Measurements from ENCODE around the gene CYP4Z1.
"Not testable (repeated sequence)": the region's sequence is repeated elsewhere in the genome, so short reads cannot be mapped to it uniquely, and the experiment has no call there.

The CYP4Z1 gene

GRCh38 chr1:47128221-47128620, 61.2 kb downstream of the CYP4Z1 start:
- no peak for DNase-seq (ENCODE audit: low read depth)

DNA sequence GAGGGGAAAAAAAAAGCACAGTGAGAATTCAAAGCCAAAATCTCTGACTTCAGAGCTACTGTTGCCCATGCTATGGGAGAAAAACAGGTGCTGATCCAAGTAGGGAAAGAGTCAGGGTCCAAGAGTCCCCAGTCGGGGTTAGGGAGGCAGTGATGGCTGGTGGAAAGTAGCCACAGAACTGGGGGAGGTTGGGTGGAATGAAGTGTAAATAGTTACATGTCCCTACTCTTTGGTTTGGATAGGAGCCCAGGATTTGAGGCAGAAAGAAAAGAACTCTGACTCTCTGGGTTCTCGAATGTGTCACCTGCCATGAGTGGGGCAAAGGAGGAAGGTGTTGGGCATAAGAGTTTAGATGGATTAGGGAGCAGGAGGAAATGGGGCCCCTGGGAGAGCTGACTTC, 61.8 kb downstream of the CYP4Z1 start:
- DNase-seq (ENCODE audit: low read depth), result not testable (repeated sequence)

DNA sequence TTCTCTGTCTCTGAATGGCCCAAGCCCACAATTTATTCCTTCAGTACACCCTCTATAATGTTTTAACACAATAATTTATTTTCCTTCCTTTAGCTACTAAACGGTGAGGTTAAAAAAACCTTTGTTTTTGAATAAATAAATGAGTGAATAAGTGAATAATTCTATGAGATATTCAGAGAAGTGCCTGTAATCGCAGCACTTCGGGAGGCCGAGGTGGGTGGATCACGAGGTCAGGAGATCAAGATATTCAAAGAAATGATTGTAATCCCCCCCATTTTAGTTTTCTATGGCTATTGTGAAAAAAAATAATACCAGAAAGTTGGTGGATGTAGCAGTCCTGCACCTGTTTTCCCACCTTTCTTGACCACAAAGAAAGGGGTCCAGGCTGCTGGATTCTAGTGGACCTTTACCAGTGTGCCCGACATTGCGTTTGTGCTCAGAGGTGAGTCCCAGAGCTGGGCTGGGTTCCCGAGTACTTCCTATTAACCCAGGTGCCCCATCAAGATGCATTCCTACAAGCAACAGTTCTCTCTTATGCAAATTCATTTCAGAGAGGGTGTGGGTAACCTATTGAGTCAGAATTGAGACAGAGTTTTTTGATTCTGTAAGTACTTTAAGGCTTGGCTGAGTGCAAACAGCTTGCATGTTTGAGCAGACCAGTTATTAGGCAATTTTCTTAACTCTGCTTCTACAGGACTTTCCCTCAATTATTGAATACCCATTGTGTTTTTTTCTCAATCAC, 62.6 kb downstream of the CYP4Z1 start:
- not testable (repeated sequence) for DNase-seq (ENCODE audit: low read depth)

DNA sequence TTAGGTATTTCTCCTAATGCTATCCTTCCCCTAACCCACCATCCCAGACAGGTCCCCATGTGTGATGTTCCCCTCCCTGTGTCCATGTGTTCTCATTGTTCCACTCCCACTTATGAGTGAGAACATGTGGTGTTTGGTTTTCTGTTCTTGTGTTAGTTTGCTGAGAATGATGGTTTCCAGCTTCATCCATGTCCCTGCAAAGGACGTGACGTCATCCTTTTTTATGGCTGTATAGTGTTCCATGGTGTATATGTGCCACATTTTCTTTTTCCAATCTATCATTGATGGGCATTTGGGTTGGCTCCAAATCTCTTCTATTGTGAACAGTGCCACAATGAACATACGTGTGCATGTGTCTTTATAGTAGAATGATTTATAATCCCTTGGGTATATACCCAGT, 65.6 kb downstream of the CYP4Z1 start:
- not testable (repeated sequence) for DNase-seq (ENCODE audit: low read depth)

DNA sequence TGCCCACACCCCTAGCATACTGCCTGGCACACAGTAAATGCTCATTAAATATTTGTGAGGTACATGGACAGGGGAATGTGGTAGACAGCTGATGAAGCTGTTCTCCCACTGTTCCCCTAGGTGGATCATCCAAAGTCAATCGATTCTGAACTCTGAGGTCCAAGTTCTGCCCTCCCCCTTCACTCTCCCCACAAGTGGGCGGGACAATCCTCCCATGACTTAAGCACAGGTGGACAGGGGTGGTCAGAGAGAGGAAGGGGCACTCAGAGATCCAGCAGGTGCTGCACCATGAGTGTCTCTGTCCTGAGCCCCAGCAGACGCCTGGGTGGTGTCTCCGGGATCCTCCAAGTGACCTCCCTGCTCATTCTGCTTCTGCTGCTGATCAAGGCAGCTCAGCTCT, 70.2 kb downstream of the CYP4Z1 start, which contains the start of gene CYP4A22:
CYP4A22 (plus strand) TSS at position 244 of the 400 bp plus-strand sequence; CDS start at position 289, 45 bp downstream.
- no peak for DNase-seq (ENCODE audit: low read depth)

DNA sequence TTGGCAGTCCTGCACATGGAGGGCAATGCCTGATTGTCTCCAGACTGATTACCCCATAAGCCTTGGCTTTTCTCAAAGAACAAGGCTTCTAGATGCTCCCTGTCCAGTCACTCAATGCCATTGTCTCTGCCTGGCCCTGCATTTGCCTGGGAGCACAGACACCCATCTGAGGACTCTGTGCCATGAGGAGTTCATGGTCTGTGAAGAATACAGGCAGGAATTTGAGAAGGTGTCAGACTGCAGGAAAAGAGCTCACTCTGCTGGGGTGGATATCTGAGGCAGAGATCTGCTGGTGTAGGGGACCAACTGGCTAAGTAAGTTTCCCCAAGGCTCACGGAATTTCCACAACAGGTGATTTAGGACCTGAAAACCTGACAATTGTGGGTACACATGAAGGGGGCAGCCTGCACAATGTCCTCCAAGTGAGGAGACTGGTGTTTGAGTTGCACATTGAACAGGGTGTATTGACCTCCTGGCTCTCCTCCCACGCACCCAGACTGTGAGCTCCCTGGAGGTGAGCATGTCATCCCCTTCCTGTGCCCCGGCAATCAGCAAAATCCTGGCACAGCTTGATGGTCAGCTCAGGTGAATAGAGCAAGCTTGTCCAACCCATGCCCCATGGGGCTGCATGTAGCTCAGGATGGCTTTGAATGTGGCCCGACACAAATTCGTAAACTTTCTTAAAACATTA, 71.0 kb downstream of the CYP4Z1 start:
- no peak for DNase-seq (ENCODE audit: low read depth)

- DNase-seq (ENCODE audit: low read depth), result not testable (repeated sequence)
Measured at GRCh38 chr1:47140358-47140757, 73.3 kb downstream of the CYP4Z1 start.

- DNase-seq (ENCODE audit: low read depth), result not testable (repeated sequence)
Measured at GRCh38 chr1:47143654-47144053, 76.6 kb downstream of the CYP4Z1 start.

DNA sequence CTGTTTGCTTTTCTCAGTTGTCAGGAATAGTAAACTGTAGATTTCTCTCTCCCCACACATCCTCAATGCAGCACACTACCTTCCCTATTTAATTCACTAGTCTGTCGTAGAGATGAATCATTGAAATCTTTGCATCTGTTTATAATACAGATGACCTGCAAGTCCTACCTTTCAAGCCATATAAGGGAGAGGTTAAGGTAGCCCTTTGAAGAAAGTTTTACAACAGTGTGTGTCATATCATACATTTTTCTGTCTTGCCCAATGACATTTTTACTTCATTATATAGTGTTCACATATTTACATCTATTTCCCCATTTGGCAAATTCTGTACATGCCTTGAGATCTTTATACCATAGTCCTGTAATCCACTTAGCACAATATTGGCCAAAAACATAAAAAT, 79.5 kb downstream of the CYP4Z1 start:
- DNase-seq (ENCODE audit: low read depth), result not testable (repeated sequence)

DNA sequence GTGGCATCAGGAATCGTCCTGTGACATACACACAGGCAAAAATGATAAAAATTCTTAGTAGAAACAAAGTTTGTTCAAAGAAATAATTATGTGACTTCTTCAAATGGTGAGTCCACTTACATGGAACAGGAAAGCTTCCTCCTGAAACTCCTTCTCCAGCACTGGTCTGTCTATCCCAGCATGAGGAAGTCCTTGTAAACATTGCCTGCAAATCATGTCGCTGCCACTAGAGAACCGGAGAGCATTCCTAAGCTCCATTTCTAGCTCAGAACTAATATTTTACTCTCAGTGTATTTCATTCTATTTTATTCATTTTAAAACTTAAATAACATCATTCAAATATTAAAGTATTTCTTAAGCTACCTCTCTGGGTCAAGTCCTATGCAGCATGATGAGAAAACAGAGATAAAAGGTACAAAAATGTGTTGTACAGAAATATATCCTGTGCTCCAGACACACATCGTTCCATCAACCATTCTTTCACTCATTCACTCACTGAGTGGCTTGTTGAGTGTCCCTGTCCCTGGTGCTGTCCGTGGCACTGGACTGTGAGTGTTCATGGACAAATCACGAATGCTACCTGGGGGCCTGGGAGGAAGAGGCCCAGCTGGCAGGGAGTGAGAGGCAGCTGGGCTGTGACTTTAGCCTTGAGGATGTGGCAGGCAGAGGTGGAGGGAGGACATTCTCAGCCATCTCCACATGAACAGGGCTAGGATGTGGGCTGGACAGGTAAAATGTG, 80.2 kb downstream of the CYP4Z1 start:
- DNase-seq (ENCODE audit: low read depth), result no peak

DNA sequence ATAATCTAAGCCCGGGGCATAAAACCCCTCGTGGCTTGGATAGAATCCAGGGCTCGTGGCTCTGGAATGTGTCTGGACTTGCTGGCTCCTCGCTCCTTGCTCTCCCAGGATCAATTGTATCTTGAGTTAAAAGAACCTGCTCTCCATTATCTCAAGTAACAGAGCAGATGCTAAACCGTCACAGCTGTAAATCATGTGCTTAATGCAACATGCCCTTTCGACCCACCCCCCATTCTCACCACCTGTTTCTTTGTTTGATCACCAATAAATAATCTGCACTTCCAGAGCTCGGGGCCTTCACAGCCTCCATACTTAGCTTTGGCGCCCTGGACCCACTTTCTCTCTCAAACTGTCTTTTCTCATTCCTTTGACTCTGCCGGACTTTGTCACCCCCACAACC, 82.1 kb downstream of the CYP4Z1 start:
- DNase-seq (ENCODE audit: low read depth), result not testable (repeated sequence)

DNA sequence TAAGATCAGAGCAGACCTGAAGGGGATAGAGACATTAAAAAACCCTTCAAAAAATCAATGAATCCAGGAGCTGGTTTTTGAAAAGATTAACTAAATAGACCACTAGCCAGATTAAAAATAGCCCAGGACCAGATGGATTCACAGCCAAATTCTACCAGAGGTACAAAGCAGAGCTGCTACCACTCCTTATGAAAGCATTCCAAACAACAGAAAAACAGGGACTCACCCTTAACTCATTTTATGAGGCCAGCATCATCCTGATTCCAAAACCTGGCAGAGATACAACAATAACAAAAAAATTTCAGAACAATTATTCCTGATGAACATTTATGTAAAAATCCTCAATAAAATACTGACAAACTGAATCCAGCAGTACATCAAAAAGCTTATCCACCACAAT, 89.4 kb downstream of the CYP4Z1 start:
- not testable (repeated sequence) for DNase-seq (ENCODE audit: low read depth)

GRCh38 chr1:47157957-47158356, 90.9 kb downstream of the CYP4Z1 start:
- DNase-seq (ENCODE audit: low read depth), result not testable (repeated sequence)

- no peak for DNase-seq (ENCODE audit: low read depth)
Measured at GRCh38 chr1:47160716-47161115, 93.7 kb downstream of the CYP4Z1 start.

DNA sequence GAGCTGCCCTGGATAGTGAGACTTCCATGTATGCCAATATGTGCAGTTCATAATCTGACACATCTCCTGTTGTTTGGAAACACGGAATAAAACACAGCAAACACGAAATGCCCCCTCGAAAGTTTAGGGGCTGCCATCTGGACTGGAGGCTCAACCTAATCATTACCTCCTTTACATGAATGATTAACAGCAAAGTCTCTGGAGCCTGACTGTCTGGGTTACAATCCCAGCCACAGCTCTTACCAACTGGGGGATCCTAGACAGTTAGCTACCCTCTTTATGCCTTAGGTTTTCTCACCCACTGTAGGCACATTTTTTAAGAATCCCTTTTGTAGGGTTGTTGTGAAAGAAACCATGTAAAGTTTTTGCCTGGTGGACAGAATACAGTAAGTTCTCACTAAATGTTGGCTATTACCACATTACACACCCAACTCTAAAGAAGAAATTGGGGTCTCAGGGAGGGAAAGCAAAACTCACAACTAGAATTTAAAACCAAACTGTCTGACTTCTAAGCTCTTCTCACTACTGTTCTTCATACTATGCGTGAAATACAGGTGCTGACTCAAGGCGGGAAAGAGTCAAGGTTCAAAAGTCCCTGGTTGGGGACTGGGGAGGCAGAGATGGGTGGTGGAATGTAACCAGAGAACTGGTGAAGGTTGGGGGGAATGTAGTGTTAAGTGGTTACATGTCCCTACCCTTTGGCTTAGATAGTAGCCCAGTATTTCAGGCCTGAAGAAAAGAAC, 94.4 kb downstream of the CYP4Z1 start:
- no peak for DNase-seq (ENCODE audit: low read depth)

DNA sequence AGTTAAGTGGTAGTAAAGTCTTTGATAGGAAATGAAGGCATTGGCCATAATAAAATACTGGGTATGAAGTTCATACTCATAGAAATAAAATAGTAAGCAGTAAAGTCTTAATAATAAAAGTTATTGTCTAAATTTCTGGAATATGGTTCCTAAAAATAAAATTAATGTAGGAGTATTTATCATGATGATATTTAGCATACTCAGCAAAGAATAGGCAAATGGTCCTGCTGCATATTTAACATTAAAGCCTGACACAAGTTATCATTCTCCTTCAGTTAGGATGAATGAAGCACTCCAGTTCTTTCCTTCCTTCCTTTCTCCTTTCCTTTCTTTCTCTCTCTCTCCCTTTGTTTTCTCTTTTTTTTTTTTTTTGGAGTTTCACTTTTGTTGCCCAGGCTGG, 97.5 kb downstream of the CYP4Z1 start:
- DNase-seq (ENCODE audit: low read depth), result no peak

Measured in activated gamma-delta T cell treated with anti-CD3 and anti-CD28 coated beads, Interleukin-2, amount 50 U/mL, for 16 hours (primary cell).